H1 (cell line): ENCODE data around the gene BCAS3.

Source experiments
- CTCF ChIP-seq, 3 experiments: IDR thresholded peaks; 1 replicate in 2 of 3; 2 replicates in 1 of 3; pipeline versions ENCODE4 v1.5.1 to v1.6.1; 2011; ENCODE audit warnings: low read length in 3 of 3, mild to moderate bottlenecking in 3 of 3, inconsistent platforms in 2 of 3, low read depth in 1 of 3, moderate library complexity in 1 of 3; ENCODE audit not compliant: insufficient read depth in 1 of 3; ENCODE audit errors: control extremely low read depth in 1 of 3
- HDAC2 ChIP-seq, 2 experiments: fragments of 300-600 bp in 1 of 2; sonication (generic) in 1 of 2; IDR thresholded peaks; 2 replicates each; pipeline ENCODE4 v1.6.1; 2011 to 2012; ENCODE audit warnings: low read depth in 2 of 2, low read length in 2 of 2, mild to moderate bottlenecking in 2 of 2, moderate library complexity in 2 of 2, borderline replicate concordance in 1 of 2, inconsistent platforms in 1 of 2
- POLR2A ChIP-seq, 2 experiments: IDR thresholded peaks; 1 replicate in 1 of 2; 2 replicates in 1 of 2; pipeline ENCODE4 v1.6.1; 2011; ENCODE audit warnings: low read depth in 2 of 2, low read length in 2 of 2, mild to moderate bottlenecking in 2 of 2; ENCODE audit errors: control extremely low read depth in 1 of 2
- POLR2AphosphoS5 ChIP-seq: IDR thresholded peaks from 2 replicates; pipeline ENCODE4 v1.6.1; 2011; ENCODE audit warnings: low read depth, low read length
- SP1 ChIP-seq: IDR thresholded peaks from 2 replicates; pipeline ENCODE4 v1.6.1; 2011; ENCODE audit warnings: low read depth, low read length
- SP4 ChIP-seq: IDR thresholded peaks from 2 replicates; pipeline ENCODE4 v1.6.1; 2012; ENCODE audit warnings: low read length, inconsistent platforms

GRCh38 chr17:60695960-60696359 is 18.3 kb downstream of the BCAS3 start:
- TF ChIP-seq CTCF (IDR thresholded peaks at IDR 0.05; ENCODE audit: control extremely low read depth in 1 of 3, insufficient read depth in 1 of 3, low read depth in 1 of 3, low read length in 3 of 3) (no peak), POLR2AphosphoS5 (no peak), HDAC2 (IDR thresholded peaks at IDR 0.05; ENCODE audit: borderline replicate concordance in 1 of 2, low read depth in 2 of 2, low read length in 2 of 2) (no peak), SP1 (no peak), POLR2A (IDR thresholded peaks at IDR 0.05; ENCODE audit: control extremely low read depth in 1 of 2, low read depth in 2 of 2, low read length in 2 of 2) (no peak), SP4 (no peak)
